ENCODE results near the gene ARID3A.

Gene ARID3A

GRCh38 chr19:976476-976875, 50.6 kb downstream of the ARID3A start:
- Histone ChIP-seq H3K27me3 (ENCODE audit: low read length) (no peaks in the 10 kb centered on the region), H3K9ac (ENCODE audit: low read length) (no peak overlapping the region), H3K9me3 (ENCODE audit: insufficient read depth, low read length) (no peaks in the 10 kb centered on the region), H3K4me2 (ENCODE audit: low read depth, low read length, poor library complexity, severe bottlenecking) (no peak overlapping the region), H4K20me1 (ENCODE audit: low read depth, low read length) (no peaks in the 10 kb centered on the region), H2AFZ (ENCODE audit: low read depth, low read length, severe bottlenecking) (no peak overlapping the region), H3K4me3 (ENCODE audit: insufficient read depth, low read length, poor library complexity, severe bottlenecking) (no peak overlapping the region), H3F3A (ENCODE audit: insufficient read depth) (no peaks in the 10 kb centered on the region), H3K9me2 (replicated peaks; ENCODE audit: insufficient read depth, low read length) (no peaks in the 10 kb centered on the region), H3K27ac (ENCODE audit: low read depth, low read length) (no peak overlapping the region), H3K79me2 (ENCODE audit: insufficient read depth, low read length) (no peaks in the 10 kb centered on the region), H3K36me3 (ENCODE audit: low read length) (no peaks in the 10 kb centered on the region)
- TF ChIP-seq EZH2phosphoT487 (conservative IDR thresholded peaks at IDR 0.05; ENCODE audit: low read length) (no peak), CTCF (IDR thresholded peaks at IDR 0.05; ENCODE audit: insufficient read depth, low read length, poor library complexity, severe bottlenecking) (no peak)

GRCh38 chr19:977058-977464, 51.2 kb downstream of the ARID3A start:
- no peak for TF ChIP-seq CTCF (IDR thresholded peaks at IDR 0.05; ENCODE audit: insufficient read depth, low read length, poor library complexity, severe bottlenecking)
- TF ChIP-seq EZH2phosphoT487 (conservative IDR thresholded peaks at IDR 0.05; ENCODE audit: low read length): no peak
- H3K79me2 ChIP-seq (ENCODE audit: insufficient read depth, low read length): no peaks in the 10 kb centered on the region
- H3K4me2 ChIP-seq (ENCODE audit: low read depth, low read length, poor library complexity, severe bottlenecking): no peak overlapping the region
- no peaks in the 10 kb centered on the region for H3K36me3 ChIP-seq (ENCODE audit: low read length)
- H3K9me2 ChIP-seq (replicated peaks; ENCODE audit: insufficient read depth, low read length): no peaks in the 10 kb centered on the region
- H3K9ac ChIP-seq (ENCODE audit: low read length): no peak overlapping the region
- H3K4me3 ChIP-seq (ENCODE audit: insufficient read depth, low read length, poor library complexity, severe bottlenecking): no peak overlapping the region
- H4K20me1 ChIP-seq (ENCODE audit: low read depth, low read length): no peaks in the 10 kb centered on the region
- H3K27ac ChIP-seq (ENCODE audit: low read depth, low read length): no peak overlapping the region
- H3F3A ChIP-seq (ENCODE audit: insufficient read depth): no peaks in the 10 kb centered on the region
- no peaks in the 10 kb centered on the region for H3K27me3 ChIP-seq (ENCODE audit: low read length)
- H3K9me3 ChIP-seq (ENCODE audit: insufficient read depth, low read length): no peaks in the 10 kb centered on the region
- no peak overlapping the region for H2AFZ ChIP-seq (ENCODE audit: low read depth, low read length, severe bottlenecking)

GRCh38 chr19:979318-979741, 53.5 kb downstream of the ARID3A start:
- Histone ChIP-seq H3K27ac (ENCODE audit: low read depth, low read length) (no peak overlapping the region), H3K9ac (ENCODE audit: low read length) (no peak overlapping the region), H3K9me2 (replicated peaks; ENCODE audit: insufficient read depth, low read length) (no peaks in the 10 kb centered on the region), H3K36me3 (ENCODE audit: low read length) (no peaks in the 10 kb centered on the region), H3K4me2 (ENCODE audit: low read depth, low read length, poor library complexity, severe bottlenecking) (no peak overlapping the region), H2AFZ (ENCODE audit: low read depth, low read length, severe bottlenecking) (no peak overlapping the region), H3F3A (ENCODE audit: insufficient read depth) (peaks cover 9% of the 10 kb centered on the region), H3K27me3 (ENCODE audit: low read length) (no peaks in the 10 kb centered on the region), H4K20me1 (ENCODE audit: low read depth, low read length) (no peaks in the 10 kb centered on the region), H3K9me3 (ENCODE audit: insufficient read depth, low read length) (no peaks in the 10 kb centered on the region), H3K4me3 (ENCODE audit: insufficient read depth, low read length, poor library complexity, severe bottlenecking) (no peak overlapping the region), H3K79me2 (ENCODE audit: insufficient read depth, low read length) (0 out of 2 replicates have a peak, but pooled peaks cover 1% of the 10 kb centered on the region)
- TF ChIP-seq CTCF (IDR thresholded peaks at IDR 0.05; ENCODE audit: insufficient read depth, low read length, poor library complexity, severe bottlenecking): no peak
